Middle frontal gyrus (tissue), 1 donor: ENCODE data around the gene ZNF441.
"Not testable (repeated sequence)": the region's sequence is repeated elsewhere in the genome, so short reads cannot be mapped to it uniquely, and the experiment has no call there.

Experiments used
- DNase-seq: peaks from one replicate; pipeline ENCODE4 v3.0.0-alpha.2; 2015; ENCODE audit warnings: low spot score; ENCODE audit errors: extremely low spot score

The ZNF441 gene

GRCh38 chr19:11766597-11767591, at the start of gene ZNF441:
ZNF441 (plus strand) TSS chr19:11767000; CDS start chr19:11767194, 194 bp downstream.
- peak; percentile 96 for DNase-seq

- no peak for DNase-seq
These were observed 45.1 kb upstream of the ZNF441 start for GRCh38 chr19:11721681-11722080.

GRCh38 chr19:11722414-11722813, 44.4 kb upstream of the ZNF441 start:
- no peak for DNase-seq

GRCh38 chr19:11729586-11729985, 37.2 kb upstream of the ZNF441 start:
- no peak for DNase-seq

GRCh38 chr19:11735375-11735774, 31.4 kb upstream of the ZNF441 start:
- DNase-seq = no peak

- no peak for DNase-seq
These were observed 30.1 kb upstream of the ZNF441 start for GRCh38 chr19:11736696-11737095.

- DNase-seq = no peak
These were observed 28.6 kb upstream of the ZNF441 start for GRCh38 chr19:11737964-11738745.

- peak; percentile 98 for DNase-seq
These were observed 27.8 kb upstream of the ZNF441 start, which contains the start of gene ZNF823 for GRCh38 chr19:11738746-11739620. ZNF823 (minus strand) TSS chr19:11738946; CDS start chr19:11738819, 127 bp downstream.

- DNase-seq = no peak
These were observed 20.9 kb upstream of the ZNF441 start for GRCh38 chr19:11745869-11746268.

- no peak for DNase-seq
These were observed 19.5 kb upstream of the ZNF441 start for GRCh38 chr19:11747277-11747676.

GRCh38 chr19:11749751-11750150, 17.0 kb upstream of the ZNF441 start:
- DNase-seq = no peak

GRCh38 chr19:11752244-11752736, 14.5 kb upstream of the ZNF441 start:
- DNase-seq = no peak

- no peak for DNase-seq
These were observed 12.1 kb upstream of the ZNF441 start for GRCh38 chr19:11754663-11755062.

GRCh38 chr19:11756965-11757364, 9.8 kb upstream of the ZNF441 start:
- DNase-seq = no peak

- no peak for DNase-seq
These were observed 7.0 kb upstream of the ZNF441 start for GRCh38 chr19:11759805-11760204.

- no peak for DNase-seq
These were observed 3.7 kb upstream of the ZNF441 start for GRCh38 chr19:11763117-11763516.

GRCh38 chr19:11763611-11764010, 3.2 kb upstream of the ZNF441 start:
- no peak for DNase-seq

GRCh38 chr19:11767633-11768133, 883 bp downstream of the ZNF441 start:
- no peak for DNase-seq

- DNase-seq = no peak
These were observed 3.2 kb downstream of the ZNF441 start for GRCh38 chr19:11769995-11770394.

GRCh38 chr19:11771520-11771919, 4.7 kb downstream of the ZNF441 start:
- not testable (repeated sequence) for DNase-seq

GRCh38 chr19:11776669-11777068, 9.9 kb downstream of the ZNF441 start:
- not testable (repeated sequence) for DNase-seq
